Measurements from ENCODE around the gene SHROOM2.

- TF ChIP-seq POLR2AphosphoS5 (IDR thresholded peaks at IDR 0.05; ENCODE audit: low read depth), result no peak
- TF ChIP-seq, protein P1, sequence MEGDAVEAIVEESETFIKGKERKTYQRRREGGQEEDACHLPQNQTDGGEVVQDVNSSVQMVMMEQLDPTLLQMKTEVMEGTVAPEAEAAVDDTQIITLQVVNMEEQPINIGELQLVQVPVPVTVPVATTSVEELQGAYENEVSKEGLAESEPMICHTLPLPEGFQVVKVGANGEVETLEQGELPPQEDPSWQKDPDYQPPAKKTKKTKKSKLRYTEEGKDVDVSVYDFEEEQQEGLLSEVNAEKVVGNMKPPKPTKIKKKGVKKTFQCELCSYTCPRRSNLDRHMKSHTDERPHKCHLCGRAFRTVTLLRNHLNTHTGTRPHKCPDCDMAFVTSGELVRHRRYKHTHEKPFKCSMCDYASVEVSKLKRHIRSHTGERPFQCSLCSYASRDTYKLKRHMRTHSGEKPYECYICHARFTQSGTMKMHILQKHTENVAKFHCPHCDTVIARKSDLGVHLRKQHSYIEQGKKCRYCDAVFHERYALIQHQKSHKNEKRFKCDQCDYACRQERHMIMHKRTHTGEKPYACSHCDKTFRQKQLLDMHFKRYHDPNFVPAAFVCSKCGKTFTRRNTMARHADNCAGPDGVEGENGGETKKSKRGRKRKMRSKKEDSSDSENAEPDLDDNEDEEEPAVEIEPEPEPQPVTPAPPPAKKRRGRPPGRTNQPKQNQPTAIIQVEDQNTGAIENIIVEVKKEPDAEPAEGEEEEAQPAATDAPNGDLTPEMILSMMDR (IDR thresholded peaks at IDR 0.05; ENCODE audit: insufficient read depth, low read length), result no peak
Measured at GRCh38 chrX:9899640-9900111, 113.4 kb downstream of the SHROOM2 start.

Data from HL-60 (cell line).